Measurements from ENCODE around the gene ARL6IP5. TPM values are rescaled to one million over a fixed set of nuclear protein-coding genes. Genes with fewer than 3 reads are reported as not detected.

Gene ARL6IP5
- total RNA-seq, 3 donors from 2014 or later = 50.1 to 58.6 (median 58.5) TPM

DNA sequence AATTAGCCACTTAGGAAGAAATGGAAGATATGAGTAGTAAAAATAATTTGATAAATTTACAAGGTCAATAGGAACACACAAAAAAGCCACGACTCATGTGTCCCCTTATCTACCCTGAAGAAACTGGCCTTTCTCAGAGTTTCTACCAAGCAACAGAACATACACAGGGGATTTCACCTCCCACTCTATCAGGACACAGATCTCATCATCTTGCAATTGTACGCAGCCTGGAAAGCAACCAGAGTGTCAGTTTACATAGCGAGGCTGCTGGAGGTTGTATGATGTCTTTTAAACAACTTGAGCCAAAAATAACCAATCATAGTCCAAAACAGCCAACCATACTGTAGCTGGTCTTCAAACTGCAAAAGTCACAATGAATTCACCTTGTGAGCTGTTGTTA lies 57.4 kb downstream of the ARL6IP5 start:
- no peak for ATAC-seq
- Mint-ChIP-seq H3K4me3 (no peak overlapping the region), H3K27me3 (ENCODE audit: low read depth) (peaks cover 2% of the 10 kb centered on the region), H3K4me1 (ENCODE audit: low read depth) (no peaks in the 10 kb centered on the region), H3K9me3 (no peaks in the 10 kb centered on the region), H3K36me3 (ENCODE audit: insufficient read depth) (no peaks in the 10 kb centered on the region)
- no peak for DNase-seq

DNA sequence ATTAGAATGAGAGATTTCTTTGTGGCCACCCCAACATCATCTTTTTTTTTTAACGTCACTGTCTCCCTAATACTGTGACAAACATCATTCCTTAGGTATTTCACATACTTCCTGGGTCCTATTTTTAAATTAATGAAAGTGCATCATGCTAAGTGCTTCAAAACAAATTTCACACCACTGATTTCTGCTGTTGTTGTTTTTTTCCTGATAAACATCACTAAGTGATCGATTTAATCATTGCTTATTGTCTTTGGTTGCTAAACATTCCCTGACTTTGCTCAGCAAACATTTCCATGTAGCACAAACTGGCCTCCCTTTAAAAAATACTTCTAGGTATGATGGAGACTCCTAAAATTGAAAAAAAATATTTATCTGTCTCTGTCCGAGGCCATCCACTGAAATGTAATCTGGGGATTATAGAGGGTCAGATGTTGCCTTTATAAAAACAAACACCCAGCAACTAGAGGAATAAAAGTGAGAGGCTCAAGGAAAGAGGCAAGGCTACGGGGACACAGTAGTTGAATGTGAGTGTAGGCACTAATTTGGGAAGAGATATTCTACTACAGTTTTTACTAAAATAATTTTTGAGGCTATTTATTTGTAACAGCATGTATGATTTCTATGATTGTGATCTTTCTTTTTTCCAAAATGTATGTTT lies 58.2 kb downstream of the ARL6IP5 start:
- DNase-seq (no peak), ATAC-seq (no peak)
- Mint-ChIP-seq H3K4me1 (ENCODE audit: low read depth) (no peaks in the 10 kb centered on the region), H3K27me3 (ENCODE audit: low read depth) (peaks cover 2% of the 10 kb centered on the region), H3K4me3 (no peak overlapping the region), H3K36me3 (ENCODE audit: insufficient read depth) (no peaks in the 10 kb centered on the region), H3K9me3 (no peaks in the 10 kb centered on the region)

DNA sequence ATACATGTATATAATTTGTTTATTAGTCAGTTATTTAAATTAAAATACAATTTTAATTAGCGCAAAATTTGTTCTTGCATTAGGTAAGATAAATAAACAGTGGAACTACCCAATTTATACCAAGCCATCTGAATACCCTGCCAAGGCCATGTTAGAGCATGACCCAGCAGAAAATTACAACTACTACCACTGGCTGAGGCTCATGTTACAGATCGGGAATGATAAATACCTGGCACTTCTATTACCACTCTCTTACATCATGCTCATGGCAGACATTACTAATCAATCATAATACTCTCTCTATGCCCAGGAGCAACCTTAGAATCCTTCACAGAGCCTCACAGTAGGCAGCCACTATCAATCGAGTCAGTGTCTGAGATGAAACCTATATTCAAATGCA lies 58.9 kb downstream of the ARL6IP5 start:
- H3K27me3 Mint-ChIP-seq (ENCODE audit: low read depth) = peaks cover 2% of the 10 kb centered on the region
- H3K9me3 Mint-ChIP-seq = no peaks in the 10 kb centered on the region
- H3K36me3 Mint-ChIP-seq (ENCODE audit: insufficient read depth) = no peaks in the 10 kb centered on the region
- no peak overlapping the region for H3K4me3 Mint-ChIP-seq
- DNase-seq = no peak
- ATAC-seq = no peak
- no peaks in the 10 kb centered on the region for H3K4me1 Mint-ChIP-seq (ENCODE audit: low read depth)

DNA sequence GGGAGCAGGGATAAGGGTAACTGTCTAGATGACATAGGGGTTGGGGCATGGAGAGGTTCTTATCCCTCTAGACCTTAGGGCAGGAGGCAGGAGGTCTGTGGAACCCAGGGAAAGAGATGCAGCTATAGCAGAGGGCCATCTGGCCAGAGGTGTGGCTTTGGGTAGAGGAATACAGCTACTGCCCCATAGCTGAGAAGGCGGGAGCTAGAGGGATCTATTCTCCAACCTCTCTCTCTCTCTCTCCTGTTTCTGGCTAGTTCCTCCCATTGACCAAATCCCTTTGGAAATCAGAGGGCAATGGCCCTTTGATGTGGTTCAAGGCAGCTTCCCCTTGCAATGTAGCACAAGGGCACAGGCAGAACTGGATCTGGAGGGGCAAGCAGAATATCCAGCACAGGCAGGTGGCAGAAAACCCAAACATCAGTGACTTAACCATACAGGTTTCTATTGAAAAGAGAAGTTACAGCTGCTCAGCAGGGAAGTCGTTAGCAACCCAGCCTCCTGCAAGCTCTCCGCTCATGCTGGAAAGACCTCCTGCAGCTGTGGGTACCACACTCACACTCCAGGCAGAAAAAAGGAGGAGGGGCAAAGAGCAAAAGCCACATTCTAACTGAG lies 60.0 kb downstream of the ARL6IP5 start:
- ATAC-seq = no peak
- no peaks in the 10 kb centered on the region for H3K4me1 Mint-ChIP-seq (ENCODE audit: low read depth)
- H3K27me3 Mint-ChIP-seq (ENCODE audit: low read depth) = no peaks in the 10 kb centered on the region
- no peaks in the 10 kb centered on the region for H3K36me3 Mint-ChIP-seq (ENCODE audit: insufficient read depth)
- no peak overlapping the region for H3K4me3 Mint-ChIP-seq
- DNase-seq = no peak
- H3K9me3 Mint-ChIP-seq = no peaks in the 10 kb centered on the region

DNA sequence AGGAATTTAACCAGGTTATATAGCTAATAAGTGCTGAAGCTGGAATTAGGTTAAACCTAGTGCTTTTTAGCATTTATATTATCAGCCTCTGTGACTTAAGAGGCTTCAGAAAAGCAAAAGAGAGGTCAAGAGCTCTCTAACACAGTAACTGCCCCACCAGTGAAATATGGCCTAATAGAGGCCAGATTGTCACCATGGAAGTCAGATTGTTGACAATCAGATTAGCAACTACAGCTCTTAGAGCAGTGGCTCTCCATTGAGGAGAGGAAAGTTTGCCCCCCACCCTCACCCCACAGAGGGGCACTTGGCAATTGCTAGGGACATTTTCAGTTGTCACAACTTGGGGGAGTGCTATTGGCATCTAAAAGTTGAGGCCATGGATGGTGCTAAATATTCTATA lies 61.0 kb downstream of the ARL6IP5 start:
- ATAC-seq (no peak), DNase-seq (no peak)
- Mint-ChIP-seq H3K9me3 (no peaks in the 10 kb centered on the region), H3K4me1 (ENCODE audit: low read depth) (no peaks in the 10 kb centered on the region), H3K4me3 (no peak overlapping the region), H3K36me3 (ENCODE audit: insufficient read depth) (no peaks in the 10 kb centered on the region), H3K27me3 (ENCODE audit: low read depth) (no peaks in the 10 kb centered on the region)

DNA sequence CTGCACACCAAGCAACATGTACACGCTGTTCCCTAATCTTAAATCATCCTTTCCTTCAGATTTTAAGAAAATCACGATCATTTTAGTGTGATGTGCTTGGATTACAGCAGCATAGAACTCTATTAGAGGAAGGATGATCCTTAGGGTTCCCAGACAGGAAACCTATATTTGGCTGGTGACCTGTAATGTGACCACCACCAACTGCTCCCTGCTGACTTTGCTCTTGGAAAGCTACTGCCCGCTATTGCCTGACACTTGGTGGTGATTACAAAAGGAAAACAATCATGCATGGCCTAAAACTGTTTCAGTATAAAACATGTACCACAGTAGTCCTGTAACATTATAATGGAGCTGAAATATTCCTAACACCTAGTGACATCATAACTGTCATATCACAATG lies 64.8 kb downstream of the ARL6IP5 start:
- ATAC-seq (no peak), DNase-seq (no peak)
- H3K9me3 Mint-ChIP-seq = no peaks in the 10 kb centered on the region
- no peaks in the 10 kb centered on the region for H3K36me3 Mint-ChIP-seq (ENCODE audit: insufficient read depth)
- no peak overlapping the region for H3K4me3 Mint-ChIP-seq
- H3K4me1 Mint-ChIP-seq (ENCODE audit: low read depth) = no peaks in the 10 kb centered on the region
- no peaks in the 10 kb centered on the region for H3K27me3 Mint-ChIP-seq (ENCODE audit: low read depth)

Other genes with a start within 250 kb of the ARL6IP5 start
- not detected for gene TAFA4, start 152.4 kb upstream of the ARL6IP5 start, total RNA-seq
- gene EOGT, start 71.3 kb upstream of the ARL6IP5 start, total RNA-seq = 10 to 100 TPM; 10.4 to 11.5 (median 10.5) TPM
- gene TMF1, start 32.6 kb upstream of the ARL6IP5 start, total RNA-seq = 10 to 100 TPM; 21.0 to 27.4 (median 23.6) TPM
- 10 to 100 TPM; 59.3 to 62.6 (median 61.6) TPM for gene UBA3, start 4.6 kb upstream of the ARL6IP5 start, total RNA-seq
- gene LMOD3, start 37.7 kb downstream of the ARL6IP5 start, total RNA-seq = not detected